Measurements from ENCODE around the gene HBA1. TPM values are rescaled to one million over a fixed set of nuclear protein-coding genes. Genes with fewer than 3 reads are reported as not detected.

Gene HBA1
- total and polyA plus RNA-seq, 2 donors (not counting 3 experiments of a cell fraction or from before 2014, with no cell fraction given), result not detected

- no peak for DNase-seq (ENCODE audit: low read depth, low spot score)
- BruUV-seq (replicated peaks), result no TSS peak
- peaks cover 6 to 12% of the 10 kb centered on the region in 2 experiments for H3K27me3 ChIP-seq (ENCODE audit: control insufficient read depth in 2 of 2, insufficient read depth in 2 of 2, low read length in 2 of 2)
- FAIRE-seq, result no peak
- no peak overlapping the region for H3K27ac ChIP-seq (ENCODE audit: insufficient read depth, low read depth, low read length)
- ChIA-PET POLR2A (no interaction called here), CTCF (interaction anchor here (1.3 to 1.5 kb wide), 2 partner anchors 25 to 58 kb away, joined by 4 read pairs; partner anchors contain the start of gene HBQ1)
- intact Hi-C loops (cut with micrococcal nuclease), result no loop called here
- H2AFZ ChIP-seq (ENCODE audit: low read depth, low read length), result peak overlapping the region; percentile 98
- H3K9me1 ChIP-seq (replicated peaks; ENCODE audit: control insufficient read depth, extremely low read depth, insufficient read depth, low read length), result no peaks in the 10 kb centered on the region
- H3K36me3 ChIP-seq (ENCODE audit: control insufficient read depth in 2 of 2, extremely low read depth in 1 of 2, insufficient read depth in 2 of 2, low read length in 2 of 2), result no peaks in the 10 kb centered on the region
- no peaks in the 10 kb centered on the region for H3K9me3 ChIP-seq (replicated peaks; ENCODE audit: control insufficient read depth, insufficient read depth, low read length)
- no peak for TF ChIP-seq POLR2A (IDR thresholded peaks at IDR 0.05; ENCODE audit: low read depth, low read length)
- no peak for TF ChIP-seq MAX (IDR thresholded peaks at IDR 0.05; ENCODE audit: insufficient read depth, insufficient read length)
- no peak for TF ChIP-seq GATA2 (IDR thresholded peaks at IDR 0.05; ENCODE audit: insufficient read depth, insufficient read length, low read depth, low read length)
- no peak for TF ChIP-seq MYC (IDR thresholded peaks at IDR 0.05; ENCODE audit: low read depth, low read length)
- TF ChIP-seq CTCF (IDR thresholded peaks at IDR 0.05; ENCODE audit: extremely low read depth in 1 of 2, insufficient read depth in 1 of 2, low read depth in 1 of 2, low read length in 2 of 2), result no peak
- TF ChIP-seq EZH2 (IDR thresholded peaks at IDR 0.05; ENCODE audit: borderline replicate concordance, low read depth, low read length, severe bottlenecking), result no peak
- TF ChIP-seq JUN (IDR thresholded peaks at IDR 0.05; ENCODE audit: borderline replicate concordance, insufficient read depth, insufficient read length, low read depth), result no peak
- TF ChIP-seq FOS (IDR thresholded peaks at IDR 0.05; ENCODE audit: borderline replicate concordance, insufficient read depth, low read length), result no peak
- TF ChIP-seq POLR2AphosphoS5 (IDR thresholded peaks at IDR 0.05; ENCODE audit: insufficient read depth, low read depth, low read length), result no peak
- H3K4me1 ChIP-seq (ENCODE audit: control insufficient read depth, extremely low read depth, insufficient read depth, low read length), result peaks cover 9% of the 10 kb centered on the region
- H3K79me2 ChIP-seq (ENCODE audit: control insufficient read depth, insufficient read depth, low read length), result no peaks in the 10 kb centered on the region
- no peak overlapping the region for H3K4me3 ChIP-seq (replicated peaks in 1 of 3; ENCODE audit: insufficient read depth in 1 of 3, low read depth in 1 of 3, low read length in 3 of 3)
- dilution Hi-C loops (cut with MboI; ENCODE audit: extremely low pct_ligation_motif_present, low sequenced_read_pairs), result no loop called here
- peak overlapping the region; percentile 88 for H3K4me2 ChIP-seq (ENCODE audit: insufficient read depth, low read length)
- H4K20me1 ChIP-seq (replicated peaks; ENCODE audit: control insufficient read depth, extremely low read depth, insufficient read depth, low read length), result no peaks in the 10 kb centered on the region
- H3K9ac ChIP-seq (replicated peaks; ENCODE audit: extremely low read depth, insufficient read depth, low read length), result no peak overlapping the region
Observed at GRCh38 chr16:155031-155398, 21.5 kb upstream of the HBA1 start.

Data from endothelial cell of umbilical vein (primary cell).